GM12878 (cell line): ENCODE results near the gene BICD1. TPM values are rescaled to one million over a fixed set of nuclear protein-coding genes. Genes with fewer than 3 reads are reported as not detected.

ENCODE experiments used
- ATAC-seq: fragments of 200-7000 bp; cut with Tn5 transposase; 3 replicates; pipeline ENCODE4 v1.9.1; 2020; ENCODE audit warnings: mild to moderate bottlenecking, moderate library complexity
- BruUV-seq: library from RNA; stranded (reverse); fragments of 400-500 nt; replicated peaks from 2 replicates; lab custom pipeline; 2021; lab: Mats Ljungman, UMichigan
- CTCF ChIA-PET: fragments of 300-600 bp; sonication (Branson Sonifier 250); formaldehyde crosslinking; extraction: SDS; loops from one replicate; lab custom pipeline; 2021; ENCODE audit warnings: inconsistent platforms; lab: Yijun Ruan, JAX
- POLR2A ChIA-PET: fragments of 350-600 bp; formaldehyde crosslinking; extraction: SDS; loops from one replicate; lab custom pipeline; 2021; ENCODE audit warnings: inconsistent platforms; lab: Charles Lee
- RAD21 ChIA-PET: fragments of 300-600 bp; sonication (Branson Sonifier 250); formaldehyde crosslinking; loops from one replicate; lab custom pipeline; 2023; ENCODE audit warnings: antibody characterized with exemption; ENCODE audit not compliant: unreplicated experiment; lab: Charles Lee
- SMC1A ChIA-PET: fragments of 300-600 bp; sonication (Branson Sonifier 250); formaldehyde crosslinking; loops from one replicate; lab custom pipeline; 2023; ENCODE audit not compliant: unreplicated experiment, uncharacterized antibody; lab: Charles Lee
- DNase-seq: peaks from one replicate; pipeline ENCODE4 v3.0.0-alpha.2; 2011; ENCODE audit warnings: low read depth, low spot score
- FAIRE-seq: peaks from 3 replicates; lab custom pipeline; 2011; peaks lifted over from hg19 to GRCh38; lab: Jason Lieb, UNC
- H2AFZ ChIP-seq: 2 replicates; pipeline ENCODE4 v1.6.0; 2011; ENCODE audit warnings: low read depth, low read length, control low read depth; ENCODE audit not compliant: control insufficient read depth
- H3K27ac ChIP-seq: 2 replicates; pipeline ENCODE4 v1.5.1; 2011; ENCODE audit warnings: control low read depth; ENCODE audit not compliant: control insufficient read depth, insufficient read depth
- H3K27me3 ChIP-seq, 2 experiments: replicated peaks in 1 of 2; 2 replicates each; pipeline versions ENCODE4 v1.6.0 to v1.6.1; 2011; ENCODE audit warnings: low read length in 1 of 2; ENCODE audit not compliant: control insufficient read depth in 2 of 2, insufficient read depth in 2 of 2
- H3K36me3 ChIP-seq, 2 experiments: 2 replicates each; pipeline ENCODE4 v1.5.1; 2011; ENCODE audit warnings: low read length in 1 of 2; ENCODE audit not compliant: control insufficient read depth in 2 of 2, insufficient read depth in 2 of 2
- H3K4me1 ChIP-seq: 2 replicates; pipeline ENCODE4 v1.6.1; 2011; ENCODE audit warnings: mild to moderate bottlenecking, low read length, moderate library complexity, mixed read lengths; ENCODE audit not compliant: control insufficient read depth, insufficient read depth
- H3K4me2 ChIP-seq: 2 replicates; pipeline ENCODE4 v1.6.0; 2011; ENCODE audit warnings: control low read depth; ENCODE audit not compliant: control insufficient read depth, insufficient read depth
- H3K4me3 ChIP-seq: fragments of 200-600 bp; sonication (generic); 2 replicates; pipeline ENCODE4 v1.5.1; 2016
- H3K79me2 ChIP-seq: 2 replicates; pipeline ENCODE4 v1.6.0; 2011; ENCODE audit warnings: low read length; ENCODE audit not compliant: control insufficient read depth, insufficient read depth
- H3K9ac ChIP-seq: 2 replicates; pipeline ENCODE4 v1.8.0; 2011; ENCODE audit warnings: low read length, control low read depth, mixed read lengths; ENCODE audit not compliant: control insufficient read depth, insufficient read depth
- H3K9me3 ChIP-seq: replicated peaks from 3 replicates; pipeline ENCODE4 v1.5.1; 2011; ENCODE audit warnings: mild to moderate bottlenecking, low read length; ENCODE audit not compliant: control insufficient read depth, insufficient read depth
- H4K20me1 ChIP-seq: 2 replicates; pipeline ENCODE4 v1.6.0; 2011; ENCODE audit not compliant: control insufficient read depth, insufficient read depth
- BCL3 ChIP-seq: IDR thresholded peaks from 2 replicates; pipeline ENCODE4 v1.6.1; 2011; ENCODE audit warnings: borderline replicate concordance, low read depth, mild to moderate bottlenecking, moderate library complexity, low read length; ENCODE audit not compliant: insufficient read depth, poor library complexity, severe bottlenecking
- CEBPB ChIP-seq, 2 experiments: fragments of 150-350 bp in 1 of 2; IDR thresholded peaks; 2 replicates each; pipeline ENCODE4 v1.6.1; 2012 to 2014; ENCODE audit warnings: low read depth in 2 of 2, low read length in 2 of 2, borderline replicate concordance in 1 of 2, inconsistent platforms in 1 of 2
- DPF2 ChIP-seq: fragments of 450-650 bp; IDR thresholded peaks from 2 replicates; pipeline ENCODE4 v1.6.1; 2017; ENCODE audit warnings: mild to moderate bottlenecking
- E4F1 ChIP-seq: fragments of 450-650 bp; IDR thresholded peaks from 2 replicates; pipeline ENCODE4 v1.6.1; 2018; ENCODE audit warnings: borderline replicate concordance, mild to moderate bottlenecking; ENCODE audit not compliant: partially characterized antibody
- HDAC2 ChIP-seq: fragments of 200-600 bp; sonication (generic); IDR thresholded peaks from 2 replicates; pipeline ENCODE4 v1.6.1; 2017
- KAT2A ChIP-seq: conservative IDR thresholded peaks from 2 replicates; pipeline ENCODE4 v1.6.1; 2011; ENCODE audit warnings: low read depth, low read length; ENCODE audit not compliant: control insufficient read depth
- RAD21 ChIP-seq: IDR thresholded peaks from 2 replicates; pipeline ENCODE4 v1.6.1; 2011; ENCODE audit warnings: mild to moderate bottlenecking, low read depth, low read length, moderate library complexity; ENCODE audit not compliant: insufficient read depth
- SIN3A ChIP-seq: IDR thresholded peaks from 2 replicates; pipeline ENCODE4 v1.6.1; 2012; ENCODE audit warnings: low read depth, low read length, improper control_type of control experiment
- SPI1 ChIP-seq: IDR thresholded peaks from 2 replicates; pipeline ENCODE4 v1.6.1; 2011; ENCODE audit warnings: low read depth, mild to moderate bottlenecking, low read length, moderate library complexity, borderline replicate concordance; ENCODE audit not compliant: insufficient read depth
- STAT1 ChIP-seq: fragments of 450-650 bp; conservative IDR thresholded peaks from 2 replicates; pipeline ENCODE4 v1.6.1; 2014; ENCODE audit warnings: antibody characterized with exemption, mild to moderate bottlenecking
- USF1 ChIP-seq: IDR thresholded peaks from 2 replicates; pipeline ENCODE4 v1.6.1; 2011; ENCODE audit warnings: borderline replicate concordance, low read depth, mild to moderate bottlenecking, moderate library complexity, mixed read lengths, low read length; ENCODE audit not compliant: insufficient read depth; ENCODE audit errors: extremely low read length
- YBX1 ChIP-seq: fragments of 450-650 bp; IDR thresholded peaks from 2 replicates; pipeline ENCODE4 v1.6.1; 2016; ENCODE audit warnings: antibody characterized with exemption
- ZBTB4 ChIP-seq: fragments of 450-650 bp; formaldehyde crosslinking; IDR thresholded peaks from 2 replicates; pipeline ENCODE4 v1.4.0; 2022; ENCODE audit warnings: mild to moderate bottlenecking, moderate library complexity
- ZZZ3 ChIP-seq: IDR thresholded peaks from 2 replicates; pipeline ENCODE4 v1.6.1; 2011; ENCODE audit warnings: low read depth; ENCODE audit not compliant: control insufficient read depth, insufficient read length
- WGBS: methylation state at CpG from one replicate; pipeline ENCODE4 v1.1.6; 2016; ENCODE audit warnings: low lambda C conversion rate; ENCODE audit not compliant: insufficient replicate concordance, insufficient coverage; ENCODE audit errors: missing lambda C conversion rate; 5-methylcytosine and 5-hydroxymethylcytosine counted together
- in situ Hi-C: fragments of 300-500 bp; cut with MboI; formaldehyde crosslinking; loops from 9 replicates; pipeline ENCODE4 v1.14.3; 2018; ENCODE audit warnings: mixed read lengths
- intact Hi-C: fragments of 100-400 bp; cut with micrococcal nuclease; formaldehyde crosslinking; loops from one replicate; pipeline ENCODE4 v1.14.2; 2022; ENCODE audit not compliant: unreplicated experiment
- polyA plus RNA-seq, 11 experiments: library from polyadenylated mRNA; depleted of rRNA in 4 of 11; unstranded in 6 of 11; stranded (reverse) in 5 of 11; fragments of >200 nt; fragmentation: Nextera tagmentation in 4 of 11; fragmentation: Illumina TruSeq in 1 of 11; extraction: Ambion mirVana in 4 of 11; extraction: Trizol in 1 of 11; gene quantifications; 1 replicate in 1 of 11; 2 replicates in 10 of 11; pipeline versions ENCODE4 v1.2.1 to v1.2.3, GENCODE V29; 2011 to 2016; ENCODE audit warnings: inconsistent platforms in 2 of 11, missing spikeins in 2 of 11, low read depth in 1 of 11
- total RNA-seq, 4 experiments: library from RNA; depleted of rRNA in 3 of 4; stranded (reverse); fragments of >200 nt in 3 of 4; fragmentation: Illumina TruSeq in 1 of 4; extraction: Trizol in 1 of 4; gene quantifications; 2 replicates each; pipeline versions ENCODE4 v1.2.1 to v1.2.3, GENCODE V29; 2013 to 2021

BICD1 gene
- total and polyA plus RNA-seq, 10 of the 15 experiments (the other 5 are each of a cell fraction or from before 2014, with no cell fraction given) = 4.7 to 32.5 (median 14.4) TPM

GRCh38 chr12:32305163-32305562, 198.5 kb downstream of the BICD1 start (continued):
- TF ChIP-seq KAT2A = no peak
- TF ChIP-seq E4F1 = no peak
- TF ChIP-seq YBX1 = no peak
- TF ChIP-seq STAT1 = no peak
- TF ChIP-seq BCL3 = no peak

GRCh38 chr12:32307326-32307725, 200.7 kb downstream of the BICD1 start:
- intact Hi-C loops = no loop called here
- ChIA-PET CTCF (interaction anchor here (0.7 to 3.1 kb wide), 7 partner anchors 12 to 654 kb away, joined by 3 to 14 read pairs (median 3); no protein-coding TSS in a partner anchor), RAD21 (interaction anchor here (1.6 kb wide), 2 partner anchors 15 to 654 kb away, joined by 3 to 12 read pairs; no protein-coding TSS in a partner anchor)
- TF ChIP-seq USF1 = no peak
- no peak for TF ChIP-seq ZBTB4
- no peak for TF ChIP-seq ZZZ3
- no peak for TF ChIP-seq CEBPB (IDR thresholded peaks at IDR 0.05; ENCODE audit: borderline replicate concordance in 1 of 2, low read depth in 2 of 2, low read length in 2 of 2)
- TF ChIP-seq HDAC2 = no peak
- no peak for TF ChIP-seq DPF2
- TF ChIP-seq SPI1 = no peak
- TF ChIP-seq SIN3A = no peak
- no peak for TF ChIP-seq RAD21

More at GRCh38 chr12:32307326-32307725, 200.7 kb downstream of the BICD1 start:
- ChIA-PET POLR2A (no interaction called here), SMC1A (interaction anchor here (0.6 to 5.8 kb wide), 4 partner anchors 29 to 654 kb away, joined by 3 to 52 read pairs (median 4); no protein-coding TSS in a partner anchor)
- Histone ChIP-seq H3K9me3 (no peaks in the 10 kb centered on the region), H4K20me1 (no peaks in the 10 kb centered on the region), H3K4me2 (no peak overlapping the region), H3K4me3 (no peak overlapping the region), H3K36me3 (no peaks in the 10 kb centered on the region), H3K27ac (no peak overlapping the region), H3K27me3 (no peaks in the 10 kb centered on the region), H3K4me1 (no peaks in the 10 kb centered on the region), H2AFZ (no peak overlapping the region), H3K9ac (no peak overlapping the region), H3K79me2 (no peaks in the 10 kb centered on the region; the same call in 1 of the 2 replicates)
- FAIRE-seq (no peak), ATAC-seq (no peak), DNase-seq (no peak)
- in situ Hi-C loops = loop anchor here (5.0 kb wide), 1 partner anchor 250 kb away; no protein-coding TSS in a partner anchor
- 85% methylated on average over 3 of the region's 3 CpGs for WGBS
- no TSS peak for BruUV-seq
